GM19468 (cell line): ENCODE data around the gene DNAJC4.

Experiments used
- ATAC-seq: cut with Tn5 transposase; IDR thresholded peaks from one replicate; pipeline ENCODE4 v1.9.1; 2021; ENCODE audit warnings: mild to moderate bottlenecking, moderate library complexity, moderate number of reproducible peaks; ENCODE audit not compliant: unreplicated experiment; ENCODE audit errors: extremely low read depth

The DNAJC4 gene

GRCh38 chr11:64255135-64256128 lies 25.1 kb downstream of the DNAJC4 start:
- no peak for ATAC-seq

GRCh38 chr11:64256300-64256699 lies 26.0 kb downstream of the DNAJC4 start:
- no peak for ATAC-seq

- no peak for ATAC-seq
These were observed 28.0 kb downstream of the DNAJC4 start for GRCh38 chr11:64258356-64258755.

GRCh38 chr11:64258946-64259532 lies 28.7 kb downstream of the DNAJC4 start:
- ATAC-seq = no peak

GRCh38 chr11:64259533-64260067 lies 29.3 kb downstream of the DNAJC4 start:
- ATAC-seq = no peak

- ATAC-seq = no peak
These were observed 29.9 kb downstream of the DNAJC4 start for GRCh38 chr11:64260147-64260708.

- no peak for ATAC-seq
These were observed 31.3 kb downstream of the DNAJC4 start for GRCh38 chr11:64261556-64262080.

- no peak for ATAC-seq
These were observed 32.1 kb downstream of the DNAJC4 start for GRCh38 chr11:64262271-64263002.

GRCh38 chr11:64263021-64263946 lies 32.9 kb downstream of the DNAJC4 start:
- ATAC-seq = no peak

GRCh38 chr11:64263947-64264317 lies 33.6 kb downstream of the DNAJC4 start:
- no peak for ATAC-seq

- ATAC-seq = no peak
These were observed 34.1 kb downstream of the DNAJC4 start for GRCh38 chr11:64264371-64264852.

- no peak for ATAC-seq
These were observed 35.1 kb downstream of the DNAJC4 start for GRCh38 chr11:64265176-64266160.

- no peak for ATAC-seq
These were observed 36.0 kb downstream of the DNAJC4 start for GRCh38 chr11:64266339-64266738.

GRCh38 chr11:64267207-64267945 lies 37.0 kb downstream of the DNAJC4 start:
- no peak for ATAC-seq

- ATAC-seq = no peak
These were observed 37.9 kb downstream of the DNAJC4 start for GRCh38 chr11:64268025-64268892.

- ATAC-seq = peak; percentile 0
These were observed 38.7 kb downstream of the DNAJC4 start for GRCh38 chr11:64268893-64269539.
